Adrenal gland (tissue), 5 donors: ENCODE data around the gene PAGE2B.

Experiments
- POLR2A ChIP-seq, 2 donors: fragments of 450-650 bp; IDR thresholded peaks; one replicate each; pipeline ENCODE4 v1.6.1; 2017; ENCODE audit warnings: antibody characterized with exemption in 2 of 2, mild to moderate bottlenecking in 2 of 2, moderate library complexity in 1 of 2
- TF ChIP-seq, protein P1 (sequence below), 6 experiments: fragments of 450-650 bp in 4 of 6; fragments of 200-600 bp in 2 of 6; sonication (generic) in 1 of 6; IDR thresholded peaks; 1 replicate in 5 of 6; 2 replicates in 1 of 6; pipeline versions ENCODE4 v1.5.1 to v1.8.0; 2016 to 2021; ENCODE audit warnings: antibody characterized with exemption in 6 of 6, mild to moderate bottlenecking in 2 of 6, moderate library complexity in 1 of 6
- donor health status: DM: no; HTN: no; CAD: no.

DNA sequence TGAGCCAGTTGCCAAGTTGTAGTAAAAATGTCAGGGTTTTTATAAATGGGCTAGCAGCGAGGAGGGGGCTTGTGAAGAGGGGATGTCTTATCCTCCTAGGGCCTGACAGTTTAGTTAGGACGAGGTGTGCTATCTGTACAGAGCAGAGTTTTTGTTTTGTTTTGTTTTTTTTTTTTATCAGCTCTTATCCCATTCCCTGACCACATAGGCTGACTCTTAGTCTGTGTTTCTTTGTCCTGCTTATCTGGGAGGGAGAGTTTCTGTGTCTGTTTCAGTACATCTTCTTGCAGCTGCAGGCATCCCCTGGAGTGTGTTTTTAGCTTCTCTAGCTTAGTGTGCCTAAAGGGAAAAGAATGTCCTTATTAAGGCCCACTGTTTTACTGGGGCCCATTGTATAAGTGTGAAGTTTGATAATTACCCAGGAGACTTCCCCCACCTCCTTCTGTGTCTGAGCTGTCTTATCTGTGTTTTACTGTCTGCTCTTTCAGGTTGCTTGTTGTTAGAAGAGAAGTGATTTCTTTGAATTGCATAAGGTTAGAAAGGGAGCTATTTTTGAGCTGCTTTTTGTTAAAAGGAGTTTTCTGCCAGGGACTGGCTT, 46.0 kb downstream of the PAGE2B start:
- TF ChIP-seq POLR2A (IDR thresholded peaks at IDR 0.05) = no peak
- TF ChIP-seq, protein P1, sequence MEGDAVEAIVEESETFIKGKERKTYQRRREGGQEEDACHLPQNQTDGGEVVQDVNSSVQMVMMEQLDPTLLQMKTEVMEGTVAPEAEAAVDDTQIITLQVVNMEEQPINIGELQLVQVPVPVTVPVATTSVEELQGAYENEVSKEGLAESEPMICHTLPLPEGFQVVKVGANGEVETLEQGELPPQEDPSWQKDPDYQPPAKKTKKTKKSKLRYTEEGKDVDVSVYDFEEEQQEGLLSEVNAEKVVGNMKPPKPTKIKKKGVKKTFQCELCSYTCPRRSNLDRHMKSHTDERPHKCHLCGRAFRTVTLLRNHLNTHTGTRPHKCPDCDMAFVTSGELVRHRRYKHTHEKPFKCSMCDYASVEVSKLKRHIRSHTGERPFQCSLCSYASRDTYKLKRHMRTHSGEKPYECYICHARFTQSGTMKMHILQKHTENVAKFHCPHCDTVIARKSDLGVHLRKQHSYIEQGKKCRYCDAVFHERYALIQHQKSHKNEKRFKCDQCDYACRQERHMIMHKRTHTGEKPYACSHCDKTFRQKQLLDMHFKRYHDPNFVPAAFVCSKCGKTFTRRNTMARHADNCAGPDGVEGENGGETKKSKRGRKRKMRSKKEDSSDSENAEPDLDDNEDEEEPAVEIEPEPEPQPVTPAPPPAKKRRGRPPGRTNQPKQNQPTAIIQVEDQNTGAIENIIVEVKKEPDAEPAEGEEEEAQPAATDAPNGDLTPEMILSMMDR (IDR thresholded peaks at IDR 0.05) = no peak
